Measurements from ENCODE around the gene SEC16A.

DNA sequence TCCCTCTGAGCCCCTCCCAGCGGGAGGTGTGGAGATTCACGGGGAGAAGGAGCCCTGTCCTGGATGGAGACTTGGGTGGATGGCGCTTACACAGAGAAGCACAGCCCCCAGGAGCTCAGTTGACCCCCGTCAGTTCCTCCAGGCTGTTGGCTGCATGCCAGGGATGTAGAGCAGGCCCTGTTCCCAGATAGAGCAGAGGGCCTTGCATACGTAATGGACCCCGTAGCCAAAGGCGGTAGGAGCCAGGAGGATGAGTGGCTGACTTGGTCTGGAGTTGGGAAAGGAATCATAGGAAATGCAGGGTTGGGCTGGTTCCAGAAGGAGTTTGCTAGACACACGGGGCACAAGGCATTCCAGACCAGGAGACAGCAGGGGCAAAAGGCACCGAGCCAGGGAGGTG lies 69.9 kb downstream of the SEC16A start:
- TF ChIP-seq, protein P1, sequence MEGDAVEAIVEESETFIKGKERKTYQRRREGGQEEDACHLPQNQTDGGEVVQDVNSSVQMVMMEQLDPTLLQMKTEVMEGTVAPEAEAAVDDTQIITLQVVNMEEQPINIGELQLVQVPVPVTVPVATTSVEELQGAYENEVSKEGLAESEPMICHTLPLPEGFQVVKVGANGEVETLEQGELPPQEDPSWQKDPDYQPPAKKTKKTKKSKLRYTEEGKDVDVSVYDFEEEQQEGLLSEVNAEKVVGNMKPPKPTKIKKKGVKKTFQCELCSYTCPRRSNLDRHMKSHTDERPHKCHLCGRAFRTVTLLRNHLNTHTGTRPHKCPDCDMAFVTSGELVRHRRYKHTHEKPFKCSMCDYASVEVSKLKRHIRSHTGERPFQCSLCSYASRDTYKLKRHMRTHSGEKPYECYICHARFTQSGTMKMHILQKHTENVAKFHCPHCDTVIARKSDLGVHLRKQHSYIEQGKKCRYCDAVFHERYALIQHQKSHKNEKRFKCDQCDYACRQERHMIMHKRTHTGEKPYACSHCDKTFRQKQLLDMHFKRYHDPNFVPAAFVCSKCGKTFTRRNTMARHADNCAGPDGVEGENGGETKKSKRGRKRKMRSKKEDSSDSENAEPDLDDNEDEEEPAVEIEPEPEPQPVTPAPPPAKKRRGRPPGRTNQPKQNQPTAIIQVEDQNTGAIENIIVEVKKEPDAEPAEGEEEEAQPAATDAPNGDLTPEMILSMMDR (IDR thresholded peaks at IDR 0.05; ENCODE audit: poor library complexity), result no peak
- TF ChIP-seq EZH2phosphoT487 (IDR thresholded peaks at IDR 0.05; ENCODE audit: low read depth, severe bottlenecking, unreplicated experiment), result no peak
